Gastroesophageal sphincter (tissue), 4 donors: ENCODE data around the gene RANBP10. TPM values are rescaled to one million over a fixed set of nuclear protein-coding genes. Genes with fewer than 3 reads are reported as not detected.

ENCODE experiments used
- ATAC-seq: fragments of 150-250 bp; one replicate; pipeline ENCODE4 v1.9.1; 2016; ENCODE audit warnings: mild to moderate bottlenecking, moderate library complexity
- H3K27ac ChIP-seq, 4 donors: fragments of 200-600 bp; sonication (generic) in 3 of 4; 1 replicate in 3 of 4; 2 replicates in 1 of 4; pipeline ENCODE4 v1.5.1; 2016 to 2019
- H3K27me3 ChIP-seq: fragments of 200-600 bp; sonication (generic); one replicate; pipeline ENCODE4 v1.5.1; 2019
- H3K36me3 ChIP-seq, 2 donors: fragments of 200-600 bp; sonication (generic); one replicate each; pipeline ENCODE4 v1.5.1; 2019; ENCODE audit warnings: control low read depth in 1 of 2
- H3K4me1 ChIP-seq, 3 donors: fragments of 200-600 bp; sonication (generic); 1 replicate in 2 of 3; 2 replicates in 1 of 3; pipeline ENCODE4 v1.5.1; 2016 to 2019; ENCODE audit warnings: control low read depth in 2 of 3
- H3K4me3 ChIP-seq, 2 donors: fragments of 200-600 bp; sonication (generic); one replicate each; pipeline ENCODE4 v1.5.1; 2019; ENCODE audit warnings: mild to moderate bottlenecking in 1 of 2, moderate library complexity in 1 of 2
- H3K9me3 ChIP-seq, 3 donors: fragments of 200-600 bp; sonication (generic); one replicate each; pipeline ENCODE4 v1.5.1; 2017 to 2019; ENCODE audit warnings: control low read depth in 2 of 3
- EP300 ChIP-seq: sonication (generic); formaldehyde crosslinking; IDR thresholded peaks from one replicate; pipeline ENCODE4 v1.6.1; 2017; ENCODE audit warnings: antibody characterized with exemption, mild to moderate bottlenecking
- POLR2A ChIP-seq, 2 donors: fragments of 450-650 bp; IDR thresholded peaks; one replicate each; pipeline ENCODE4 v1.6.1; 2017; ENCODE audit warnings: antibody characterized with exemption in 2 of 2, mild to moderate bottlenecking in 2 of 2, moderate library complexity in 1 of 2
- POLR2AphosphoS5 ChIP-seq: sonication (generic); formaldehyde crosslinking; IDR thresholded peaks from one replicate; pipeline ENCODE4 v1.6.1; 2017; ENCODE audit warnings: antibody characterized with exemption
- WGBS, 2 donors: methylation state at CpG; one replicate each; pipeline ENCODE4 v1.1.5; 2018; ENCODE audit warnings: low coverage in 1 of 2; 5-methylcytosine and 5-hydroxymethylcytosine counted together
- small RNA-seq, 4 donors: library from RNA; depleted of rRNA; stranded (forward); fragments of <200 nt; gene quantifications; one replicate each; pipeline ENCODE3, GENCODE V24; 2016
- total RNA-seq, 4 donors: library from RNA; depleted of rRNA; stranded (reverse); fragments of >200 nt; gene quantifications; one replicate each; pipeline ENCODE4 v1.1.0, GENCODE V29; 2016

The RANBP10 gene
- total RNA-seq, 4 donors from 2014 or later, result 6.0 to 12.3 (median 8.4) TPM

- no CpG with 5 or more reads among the region's 28 CpGs for WGBS, 2 donors
- Histone ChIP-seq H3K36me3 (peaks cover 0 to 19% of the 10 kb centered on the region in 2 donors), H3K4me1 (peaks cover 0 to 37% (median 0%) of the 10 kb centered on the region in 3 donors), H3K9me3 (no peaks in the 10 kb centered on the region), H3K27ac (peak overlapping the region in 3 of 4 donors; percentile 52 to 73 (median 70)), H3K27me3 (no peaks in the 10 kb centered on the region), H3K4me3 (no peak overlapping the region)
- no peak for ATAC-seq
- TF ChIP-seq POLR2A (IDR thresholded peaks at IDR 0.05), result no peak
- TF ChIP-seq EP300, result no peak
These were observed 131.3 kb downstream of the RANBP10 start for GRCh38 chr16:67674851-67675578.

DNA sequence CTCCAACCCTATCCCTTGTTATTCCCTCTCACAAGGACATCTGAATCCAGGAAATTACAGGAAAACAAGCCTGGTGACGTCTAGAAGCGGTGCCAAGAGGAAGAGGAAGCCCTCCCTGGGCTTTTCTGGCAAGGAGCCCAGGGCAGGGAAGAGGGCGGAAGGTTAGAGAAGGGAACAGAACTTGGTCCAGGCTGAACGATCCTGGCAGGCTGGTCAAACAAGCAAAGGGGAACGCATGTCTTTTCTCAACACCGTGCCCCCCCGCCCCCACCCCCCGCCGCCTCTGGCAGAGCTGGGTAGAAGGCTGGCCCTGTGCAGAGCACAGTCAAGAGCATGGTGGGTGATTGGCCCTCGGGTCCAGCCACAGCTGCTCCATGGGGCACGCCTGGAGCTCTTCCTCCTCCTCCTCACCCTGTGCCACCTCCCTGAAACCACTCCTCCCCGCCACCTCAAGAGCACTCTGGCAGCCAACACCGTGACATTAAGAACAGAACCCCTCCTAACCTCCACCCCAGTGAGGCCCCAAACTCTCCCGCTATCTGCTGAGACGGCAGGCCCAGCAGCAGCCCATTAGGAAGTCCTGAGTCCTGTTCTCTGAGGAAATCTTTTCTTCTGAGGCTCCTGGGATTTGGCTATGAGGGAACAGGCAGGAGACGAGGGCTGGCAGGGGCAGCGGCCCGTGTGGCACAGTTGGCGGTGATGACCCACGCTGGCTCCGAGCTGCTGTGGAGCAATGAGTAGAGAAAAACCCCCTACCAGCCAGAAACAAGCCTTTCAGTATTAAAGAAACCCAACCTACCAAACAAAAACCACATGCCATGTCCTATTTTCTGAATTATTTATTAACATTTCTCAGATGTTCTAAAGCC is 132.4 kb downstream of the RANBP10 start:
- H3K9me3 ChIP-seq, result no peaks in the 10 kb centered on the region
- 52 to 62% methylated on average over 10 to 14 of the region's 21 CpGs for WGBS, 2 donors
- ATAC-seq, result peak; percentile 59
- H3K4me3 ChIP-seq, result no peak overlapping the region
- H3K27ac ChIP-seq, result peak overlapping the region in 3 of 4 donors; percentile 52 to 73 (median 70)
- H3K36me3 ChIP-seq, result peaks cover 0 to 15% of the 10 kb centered on the region in 2 donors
- no peak for TF ChIP-seq POLR2A (IDR thresholded peaks at IDR 0.05)
- TF ChIP-seq POLR2AphosphoS5, result peak; percentile 25
- H3K27me3 ChIP-seq, result no peaks in the 10 kb centered on the region
- H3K4me1 ChIP-seq, result peaks cover 0 to 37% (median 0%) of the 10 kb centered on the region in 3 donors

Small RNA genes lying within 50 kb of the gene (small RNA-seq; reads per million reads assigned to genes)
- 0 reads per million in 4 donors for gene AC040162.2

Other genes starting within 250 kb of the RANBP10 start
- 10 to 100 TPM; 26.4 to 44.8 (median 41.4) TPM for gene CTCF, start 244.0 kb downstream of the RANBP10 start, total RNA-seq
- 1 to 10 TPM in 1 of 4 donors, under 1 TPM in 2, not detected in 1; 0.46 to 2.8 (median 0.47) TPM for gene CARMIL2, start 161.4 kb downstream of the RANBP10 start, total RNA-seq
- 10 to 100 TPM; 20.9 to 33.7 (median 24.4) TPM for gene ACD, start 146.3 kb downstream of the RANBP10 start, total RNA-seq
- 10 to 100 TPM in 1 of 4 donors, 1 to 10 TPM in 3; 5.9 to 13.4 (median 6.5) TPM for gene PARD6A, start 145.6 kb downstream of the RANBP10 start, total RNA-seq
- 10 to 100 TPM; 23.0 to 33.2 (median 28.9) TPM for gene ENKD1, start 139.8 kb downstream of the RANBP10 start, total RNA-seq
- 10 to 100 TPM in 1 of 4 donors, 1 to 10 TPM in 3; 3.6 to 12.9 (median 5.0) TPM for gene C16orf86, start 139.7 kb downstream of the RANBP10 start, total RNA-seq
- gene GFOD2, start 87.2 kb downstream of the RANBP10 start, total RNA-seq, result 10 to 100 TPM; 16.3 to 24.9 (median 20.1) TPM
- gene TSNAXIP1, start 329 bp upstream of the RANBP10 start, total RNA-seq, result 1 to 10 TPM in 3 of 4 donors, under 1 TPM in 1; 0.89 to 2.4 (median 1.6) TPM
- gene THAP11, start 35.8 kb upstream of the RANBP10 start, total RNA-seq, result 10 to 100 TPM; 52.6 to 78.0 (median 76.0) TPM
- 100 to 1,000 TPM in 3 of 4 donors, 10 to 100 TPM in 1; 90.0 to 194 (median 113) TPM for gene NUTF2, start 40.4 kb upstream of the RANBP10 start, total RNA-seq
- gene CENPT, start 41.1 kb upstream of the RANBP10 start, total RNA-seq, result 10 to 100 TPM; 15.4 to 44.2 (median 35.3) TPM
- gene EDC4, start 66.5 kb upstream of the RANBP10 start, total RNA-seq, result 10 to 100 TPM; 43.8 to 72.6 (median 53.5) TPM
- 1 to 10 TPM in 2 of 4 donors, not detected in 2; 1.2 to 2.4 TPM for gene NRN1L, start 78.3 kb upstream of the RANBP10 start, total RNA-seq
- gene PSKH1, start 86.7 kb upstream of the RANBP10 start, total RNA-seq, result 10 to 100 TPM; 14.7 to 32.3 (median 23.4) TPM
- 1 to 10 TPM in 2 of 4 donors, not detected in 2; 1.2 to 5.0 TPM for gene CTRL, start 125.3 kb upstream of the RANBP10 start, total RNA-seq
- 10 to 100 TPM; 26.5 to 33.8 (median 32.6) TPM for gene PSMB10, start 130.3 kb upstream of the RANBP10 start, total RNA-seq
- gene LCAT, start 137.6 kb upstream of the RANBP10 start, total RNA-seq, result 10 to 100 TPM; 10.8 to 25.8 (median 15.9) TPM
- gene SLC12A4, start 162.1 kb upstream of the RANBP10 start, total RNA-seq, result 100 to 1,000 TPM in 1 of 4 donors, 10 to 100 TPM in 3; 54.7 to 121 (median 64.0) TPM
- 1 to 10 TPM in 1 of 4 donors, not detected in 3; 1.4 TPM for gene DPEP3, start 173.9 kb upstream of the RANBP10 start, total RNA-seq
- 1 to 10 TPM; 1.0 to 3.0 (median 1.8) TPM for gene DPEP2, start 192.9 kb upstream of the RANBP10 start, total RNA-seq
- gene DPEP2NB, start 209.4 kb upstream of the RANBP10 start, total RNA-seq, result not detected
- gene DDX28, start 216.7 kb upstream of the RANBP10 start, total RNA-seq, result 10 to 100 TPM in 1 of 4 donors, 1 to 10 TPM in 3; 6.5 to 10.4 (median 8.0) TPM
- 10 to 100 TPM in 1 of 4 donors, 1 to 10 TPM in 3; 7.2 to 15.0 (median 8.7) TPM for gene DUS2, start 216.7 kb upstream of the RANBP10 start, total RNA-seq